GM23338 (cell line): ENCODE results near the gene NHLRC4. TPM values are rescaled to one million over a fixed set of nuclear protein-coding genes. Genes with fewer than 3 reads are reported as not detected.

Experiments used
- microRNA-seq: library from miRNA; unstranded; fragments of <30 nt; microRNA quantifications from one replicate; pipeline ENCODE4, GENCODE V29; 2017
- polyA plus RNA-seq: library from polyadenylated mRNA; unstranded; fragments of >200 nt; fragmentation: Nextera tagmentation; extraction: Ambion mirVana; gene quantifications from 2 replicates; pipeline ENCODE4 v1.2.1, GENCODE V29; 2016
- small RNA-seq: library from RNA; depleted of rRNA; stranded (forward); fragments of <200 nt; gene quantifications from one replicate; pipeline ENCODE3, GENCODE V24; 2014; ENCODE audit warnings: low replicate concordance
- total RNA-seq: library from RNA; depleted of rRNA; stranded (reverse); fragments of >200 nt; shearing (Covaris generic); gene quantifications from 2 replicates; pipeline ENCODE4 v1.2.3, GENCODE V29; 2014; rRNA removed

NHLRC4 gene
- total and polyA plus RNA-seq, 2 experiments from 2014 or later: 0.47 to 0.80 TPM

Small RNA genes within 50 kb of the gene (microRNA-seq; reads per million reads assigned to microRNA genes)
- gene MIR3176: 17.7 reads per million, percentile 42 among the genes with 10 or more reads in this experiment
- gene MIR5587: 0.89 reads per million

Small RNA genes within 50 kb of the gene (small RNA-seq; reads per million reads assigned to genes)
- 1.6 reads per million, percentile 75 among the genes with 10 or more reads in this experiment for gene MIR3176
- not detected for gene MIR5587
- gene Z98883.1: not detected

Other genes starting within 250 kb of the NHLRC4 start
- 50.6 and 54.5 TPM in 2 replicates for gene AXIN1, start 214.3 kb upstream of the NHLRC4 start, total RNA-seq
- gene AXIN1, start 214.3 kb upstream of the NHLRC4 start, polyA plus RNA-seq: 14.3 and 15.0 TPM in 2 replicates
- 115 and 169 TPM in 2 replicates for gene MRPL28, start 196.5 kb upstream of the NHLRC4 start, total RNA-seq
- gene MRPL28, start 196.5 kb upstream of the NHLRC4 start, polyA plus RNA-seq: 129 and 135 TPM in 2 replicates
- gene PGAP6, start 185.0 kb upstream of the NHLRC4 start, total RNA-seq: 98.7 and 112 TPM in 2 replicates
- 25.1 and 29.5 TPM in 2 replicates for gene PGAP6, start 185.0 kb upstream of the NHLRC4 start, polyA plus RNA-seq
- 228 and 249 TPM in 2 replicates for gene NME4, start 169.8 kb upstream of the NHLRC4 start, total RNA-seq
- gene NME4, start 169.8 kb upstream of the NHLRC4 start, polyA plus RNA-seq: 511 and 521 TPM in 2 replicates
- gene DECR2, start 165.1 kb upstream of the NHLRC4 start, total RNA-seq: 17.9 and 26.9 TPM in 2 replicates
- gene DECR2, start 165.1 kb upstream of the NHLRC4 start, polyA plus RNA-seq: 19.0 and 20.3 TPM in 2 replicates
- gene RAB11FIP3, start 141.4 kb upstream of the NHLRC4 start, total RNA-seq: 27.9 and 29.2 TPM in 2 replicates
- gene RAB11FIP3, start 141.4 kb upstream of the NHLRC4 start, polyA plus RNA-seq: 3.2 and 4.4 TPM in 2 replicates
- 142 and 164 TPM in 2 replicates for gene CAPN15, start 39.3 kb upstream of the NHLRC4 start, total RNA-seq
- gene CAPN15, start 39.3 kb upstream of the NHLRC4 start, polyA plus RNA-seq: 27.3 and 30.7 TPM in 2 replicates
- 1.1 and 1.4 TPM in 2 replicates for gene PRR35, start 6.6 kb upstream of the NHLRC4 start, total RNA-seq
- gene PRR35, start 6.6 kb upstream of the NHLRC4 start, polyA plus RNA-seq: 0.32 and 0.63 TPM in 2 replicates
- 49.9 and 62.3 TPM in 2 replicates for gene PIGQ, start 3.0 kb downstream of the NHLRC4 start, total RNA-seq
- gene PIGQ, start 3.0 kb downstream of the NHLRC4 start, polyA plus RNA-seq: 28.0 and 30.2 TPM in 2 replicates
- gene RAB40C, start 23.1 kb downstream of the NHLRC4 start, total RNA-seq: 24.2 and 24.6 TPM in 2 replicates
- 11.2 and 12.0 TPM in 2 replicates for gene RAB40C, start 23.1 kb downstream of the NHLRC4 start, polyA plus RNA-seq
- 6.8 and 11.2 TPM in 2 replicates for gene WFIKKN1, start 64.0 kb downstream of the NHLRC4 start, total RNA-seq
- 3.5 and 4.0 TPM in 2 replicates for gene WFIKKN1, start 64.0 kb downstream of the NHLRC4 start, polyA plus RNA-seq
- 131 and 153 TPM in 2 replicates for gene METTL26, start 69.3 kb downstream of the NHLRC4 start, total RNA-seq
- 223 and 225 TPM in 2 replicates for gene METTL26, start 69.3 kb downstream of the NHLRC4 start, polyA plus RNA-seq
- gene MCRIP2, start 74.8 kb downstream of the NHLRC4 start, total RNA-seq: 53.2 and 64.3 TPM in 2 replicates
- 67.7 and 80.2 TPM in 2 replicates for gene MCRIP2, start 74.8 kb downstream of the NHLRC4 start, polyA plus RNA-seq
- 42.2 and 44.4 TPM in 2 replicates for gene WDR90, start 82.4 kb downstream of the NHLRC4 start, total RNA-seq
- gene WDR90, start 82.4 kb downstream of the NHLRC4 start, polyA plus RNA-seq: 25.9 and 26.3 TPM in 2 replicates
- gene RHOT2, start 101.1 kb downstream of the NHLRC4 start, total RNA-seq: 93.8 and 129 TPM in 2 replicates
- gene RHOT2, start 101.1 kb downstream of the NHLRC4 start, polyA plus RNA-seq: 159 and 163 TPM in 2 replicates
- 10.1 and 11.5 TPM in 2 replicates for gene RHBDL1, start 108.7 kb downstream of the NHLRC4 start, total RNA-seq
- 8.4 and 9.2 TPM in 2 replicates for gene RHBDL1, start 108.7 kb downstream of the NHLRC4 start, polyA plus RNA-seq
- 108 and 123 TPM in 2 replicates for gene STUB1, start 113.4 kb downstream of the NHLRC4 start, total RNA-seq
- gene STUB1, start 113.4 kb downstream of the NHLRC4 start, polyA plus RNA-seq: 91.7 and 107 TPM in 2 replicates
- gene JMJD8, start 117.3 kb downstream of the NHLRC4 start, total RNA-seq: 79.3 and 82.5 TPM in 2 replicates
- 43.1 and 48.5 TPM in 2 replicates for gene JMJD8, start 117.3 kb downstream of the NHLRC4 start, polyA plus RNA-seq
- gene WDR24, start 123.4 kb downstream of the NHLRC4 start, total RNA-seq: 11.5 and 15.8 TPM in 2 replicates
- gene WDR24, start 123.4 kb downstream of the NHLRC4 start, polyA plus RNA-seq: 7.2 and 8.0 TPM in 2 replicates
- gene FBXL16, start 138.8 kb downstream of the NHLRC4 start, total RNA-seq: 10.6 and 12.6 TPM in 2 replicates
- 7.9 and 8.9 TPM in 2 replicates for gene FBXL16, start 138.8 kb downstream of the NHLRC4 start, polyA plus RNA-seq
- 33.0 and 36.9 TPM in 2 replicates for gene METRN, start 148.1 kb downstream of the NHLRC4 start, total RNA-seq
- gene METRN, start 148.1 kb downstream of the NHLRC4 start, polyA plus RNA-seq: 18.7 and 28.9 TPM in 2 replicates
- gene ANTKMT, start 154.1 kb downstream of the NHLRC4 start, total RNA-seq: 23.8 and 37.1 TPM in 2 replicates
- gene ANTKMT, start 154.1 kb downstream of the NHLRC4 start, polyA plus RNA-seq: 37.2 and 59.0 TPM in 2 replicates
- gene CCDC78, start 159.4 kb downstream of the NHLRC4 start, total RNA-seq: 3.5 and 12.6 TPM in 2 replicates
- gene CCDC78, start 159.4 kb downstream of the NHLRC4 start, polyA plus RNA-seq: 8.7 and 10.5 TPM in 2 replicates
- 19.1 and 21.6 TPM in 2 replicates for gene HAGHL, start 160.1 kb downstream of the NHLRC4 start, total RNA-seq
- gene HAGHL, start 160.1 kb downstream of the NHLRC4 start, polyA plus RNA-seq: 35.3 and 45.2 TPM in 2 replicates
- gene CIAO3, start 174.0 kb downstream of the NHLRC4 start, total RNA-seq: 19.2 and 42.3 TPM in 2 replicates
- 13.0 and 15.4 TPM in 2 replicates for gene CIAO3, start 174.0 kb downstream of the NHLRC4 start, polyA plus RNA-seq
- gene MSLN, start 193.7 kb downstream of the NHLRC4 start, total RNA-seq: 0.10 TPM in 1 of 2 replicates, not detected in the other
- gene MSLN, start 193.7 kb downstream of the NHLRC4 start, polyA plus RNA-seq: not detected in 2 replicates
- 41.9 and 79.5 TPM in 2 replicates for gene RPUSD1, start 221.4 kb downstream of the NHLRC4 start, total RNA-seq
- gene RPUSD1, start 221.4 kb downstream of the NHLRC4 start, polyA plus RNA-seq: 19.1 and 20.7 TPM in 2 replicates
- gene CHTF18, start 221.6 kb downstream of the NHLRC4 start, total RNA-seq: 108 and 129 TPM in 2 replicates
- 61.3 and 69.2 TPM in 2 replicates for gene CHTF18, start 221.6 kb downstream of the NHLRC4 start, polyA plus RNA-seq
- not detected in 2 replicates for gene GNG13, start 233.7 kb downstream of the NHLRC4 start, total RNA-seq
- 0.29 and 0.30 TPM in 2 replicates for gene GNG13, start 233.7 kb downstream of the NHLRC4 start, polyA plus RNA-seq